Gastrocnemius medialis (tissue), 4 donors: ENCODE measurements around the gene SPON1.

ENCODE experiments used
- CTCF ChIP-seq, 5 experiments: fragments of 450-650 bp in 3 of 5; fragments of 200-600 bp in 2 of 5; sonication (generic) in 2 of 5; IDR thresholded peaks in 4 of 5; conservative IDR thresholded peaks in 1 of 5; 1 replicate in 4 of 5; 2 replicates in 1 of 5; pipeline ENCODE4 v1.5.1; 2016 to 2019; ENCODE audit warnings: antibody characterized with exemption in 5 of 5, mild to moderate bottlenecking in 3 of 5, moderate library complexity in 3 of 5
- POLR2A ChIP-seq, 2 donors: fragments of 450-650 bp; IDR thresholded peaks; one replicate each; pipeline ENCODE4 v1.6.1; 2017; ENCODE audit warnings: antibody characterized with exemption in 2 of 2, mild to moderate bottlenecking in 2 of 2, moderate library complexity in 2 of 2

- TF ChIP-seq CTCF (IDR thresholded peaks at IDR 0.05 in 4 of 5, conservative IDR thresholded peaks at IDR 0.05 in 1 of 5) (no peak), POLR2A (IDR thresholded peaks at IDR 0.05) (no peak)
These were observed 150.2 kb downstream of the SPON1 start for GRCh38 chr11:14112721-14113120.
